Pulmonary artery endothelial cell (primary cell): ENCODE data around the gene SNTG2. TPM values are rescaled to one million over a fixed set of nuclear protein-coding genes. Genes with fewer than 3 reads are reported as not detected.

Experiments used
- DNase-seq: peaks from one replicate; pipeline ENCODE4 v3.0.0-alpha.2; 2011; ENCODE audit warnings: low read depth, low spot score
- total RNA-seq: library from RNA; depleted of rRNA; stranded (reverse); fragments of >200 nt; gene quantifications from 2 replicates; pipeline ENCODE4 v1.2.3, GENCODE V29; 2014

Gene SNTG2
- total RNA-seq, 1 donor from 2014 or later: not detected

DNA sequence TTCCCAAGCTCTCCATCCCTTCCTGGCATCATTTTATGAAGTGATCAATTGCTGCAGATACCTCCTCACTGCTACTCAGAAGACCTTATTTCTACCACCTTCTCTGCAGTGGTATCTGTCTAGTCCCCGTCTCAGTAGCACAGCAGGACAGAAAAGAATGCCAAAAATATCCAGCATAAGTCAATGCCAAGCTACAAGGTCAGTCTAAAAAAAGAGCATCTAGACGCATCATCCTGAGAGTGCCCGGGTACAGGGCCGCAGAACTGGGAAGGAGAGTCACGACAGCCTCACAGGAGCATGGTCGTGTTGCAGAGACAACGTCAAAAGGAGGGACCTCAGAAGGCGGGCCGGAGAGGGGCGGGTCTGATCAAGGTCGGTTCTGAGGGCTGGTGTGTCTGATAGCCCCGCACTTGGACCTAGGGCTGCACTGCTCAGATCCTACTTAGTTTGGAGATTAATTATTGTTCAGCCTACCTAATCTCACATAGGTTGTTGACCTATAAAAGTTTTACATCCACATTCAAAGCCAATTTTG is 24.3 kb upstream of the SNTG2 start:
- no peak for DNase-seq

DNA sequence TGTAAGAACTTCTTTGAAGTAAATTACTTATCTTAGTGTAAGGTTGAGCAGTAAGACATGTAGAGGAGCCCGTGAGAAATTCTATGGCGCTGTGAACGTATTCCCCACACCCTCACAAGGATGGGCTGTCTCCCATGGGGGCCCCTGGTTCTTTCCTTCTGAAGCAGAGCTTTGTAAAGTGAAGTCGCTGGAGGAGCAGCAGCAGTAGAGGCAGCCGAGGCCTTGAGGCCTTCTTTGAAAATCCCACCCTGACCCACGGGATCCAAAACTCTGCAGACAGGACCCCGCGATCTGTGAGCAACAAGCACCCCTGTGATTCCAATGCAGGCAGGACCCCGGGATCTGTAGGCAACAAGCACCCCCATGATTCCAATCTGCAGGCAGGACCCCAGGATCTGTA is 23.8 kb upstream of the SNTG2 start:
- DNase-seq: no peak

DNA sequence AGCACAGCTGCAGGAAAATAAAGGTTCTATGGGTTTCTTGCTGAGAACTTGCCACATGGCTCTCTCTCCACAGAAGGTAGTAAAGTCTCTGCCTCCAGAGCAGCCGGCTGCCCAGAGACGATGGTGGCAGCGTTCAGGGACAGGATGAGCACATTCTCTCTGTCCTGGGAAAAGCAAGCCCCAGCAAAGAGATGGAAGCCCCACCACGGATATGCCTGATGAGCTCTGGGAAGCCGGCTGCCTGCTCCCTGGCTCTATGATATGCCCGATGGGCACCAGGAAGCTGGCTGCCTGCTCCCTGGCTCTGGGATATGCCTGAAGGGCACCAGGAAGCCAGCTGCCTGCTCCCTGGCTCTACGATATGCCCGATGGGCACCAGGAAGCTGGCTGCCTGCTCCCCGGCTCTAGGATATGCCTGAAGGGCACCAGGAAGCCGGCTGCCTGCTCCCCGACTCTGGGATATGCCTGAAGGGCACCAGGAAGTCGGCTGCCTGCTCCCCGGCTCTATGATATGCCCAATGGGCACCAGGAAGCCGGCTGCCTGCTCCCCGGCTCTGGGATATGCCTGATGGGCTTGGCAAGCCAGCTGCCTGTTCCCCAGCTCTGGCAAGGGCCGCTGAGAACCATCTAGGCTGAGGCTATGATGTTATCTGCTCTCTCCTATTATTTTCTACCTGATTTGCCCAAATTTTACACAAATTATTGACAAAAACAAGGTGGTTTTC is 21.5 kb upstream of the SNTG2 start:
- DNase-seq: no peak

DNA sequence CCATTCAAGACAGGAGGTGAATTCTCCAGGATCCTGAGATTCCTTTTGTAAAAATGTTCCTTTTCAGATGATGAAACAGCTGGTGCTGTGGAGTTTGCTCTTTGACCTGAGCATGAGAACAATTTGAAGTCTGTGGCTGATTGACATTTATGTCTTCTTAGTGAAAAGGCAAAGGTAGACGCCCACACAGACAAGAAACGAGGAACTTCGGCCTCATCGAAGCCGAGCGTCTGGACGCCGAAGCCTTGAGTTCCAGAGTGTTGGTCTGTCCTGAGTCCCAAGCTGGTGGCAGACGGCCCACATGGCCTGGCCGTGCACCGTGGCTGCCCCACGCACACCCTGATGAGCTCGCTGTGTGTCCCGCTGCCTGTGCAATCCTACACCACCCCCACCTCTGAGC is 20.7 kb upstream of the SNTG2 start:
- no peak for DNase-seq

DNA sequence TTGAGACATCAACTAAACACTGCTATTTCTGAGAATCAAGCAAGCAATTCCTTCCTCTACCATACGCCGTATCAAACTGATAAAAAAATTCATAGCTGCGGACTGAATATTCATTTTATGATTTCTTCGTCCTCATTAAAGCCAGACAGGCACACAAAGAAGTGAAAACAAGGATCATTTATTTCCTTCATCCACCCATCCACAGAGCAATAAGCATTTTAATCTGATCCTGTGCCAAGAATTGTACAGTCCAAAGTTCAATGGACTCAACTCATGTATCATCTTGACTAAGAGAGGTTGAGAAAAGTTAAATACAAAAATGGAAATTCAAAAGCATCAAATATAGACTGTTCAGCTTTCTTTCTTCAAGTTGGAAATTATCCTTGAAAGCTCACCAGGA is 19.7 kb upstream of the SNTG2 start:
- DNase-seq: no peak

DNA sequence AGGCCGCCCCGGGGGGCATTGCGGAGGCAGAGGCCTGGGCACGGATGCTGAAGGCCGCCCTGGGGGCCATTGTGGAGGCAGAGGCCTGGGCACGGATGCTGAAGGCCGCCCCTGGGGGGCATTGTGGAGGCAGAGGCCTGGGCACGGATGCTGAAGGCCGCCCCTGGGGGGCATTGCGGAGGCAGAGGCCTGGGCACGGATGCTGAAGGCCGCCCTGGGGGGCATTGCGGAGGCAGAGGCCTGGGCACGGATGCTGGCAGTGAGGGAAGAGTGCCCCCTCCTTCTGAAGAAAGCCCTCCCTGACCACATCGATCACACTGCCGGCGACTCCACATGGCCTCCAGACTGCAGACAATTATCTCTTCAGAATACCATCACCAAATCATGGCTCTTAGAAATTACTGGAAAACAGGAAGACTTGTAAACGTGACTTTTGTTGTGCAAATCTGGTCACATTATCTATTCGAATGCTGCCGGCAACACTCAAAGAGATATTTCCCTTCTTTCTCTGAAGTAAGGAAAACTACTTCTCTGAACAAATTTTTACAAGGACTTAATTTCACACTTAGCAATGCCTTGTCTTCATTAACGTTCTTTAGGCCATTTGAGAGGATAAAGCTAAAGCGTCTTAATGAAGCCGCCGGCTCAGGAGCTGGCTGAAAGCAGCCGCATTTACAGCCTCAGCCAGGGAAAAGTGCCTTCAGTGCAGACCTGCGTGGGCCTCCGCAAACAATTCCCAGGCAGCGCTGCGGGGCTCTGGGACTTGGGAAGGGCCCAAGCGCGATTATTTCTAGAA is 18.1 kb upstream of the SNTG2 start:
- DNase-seq: no peak

DNA sequence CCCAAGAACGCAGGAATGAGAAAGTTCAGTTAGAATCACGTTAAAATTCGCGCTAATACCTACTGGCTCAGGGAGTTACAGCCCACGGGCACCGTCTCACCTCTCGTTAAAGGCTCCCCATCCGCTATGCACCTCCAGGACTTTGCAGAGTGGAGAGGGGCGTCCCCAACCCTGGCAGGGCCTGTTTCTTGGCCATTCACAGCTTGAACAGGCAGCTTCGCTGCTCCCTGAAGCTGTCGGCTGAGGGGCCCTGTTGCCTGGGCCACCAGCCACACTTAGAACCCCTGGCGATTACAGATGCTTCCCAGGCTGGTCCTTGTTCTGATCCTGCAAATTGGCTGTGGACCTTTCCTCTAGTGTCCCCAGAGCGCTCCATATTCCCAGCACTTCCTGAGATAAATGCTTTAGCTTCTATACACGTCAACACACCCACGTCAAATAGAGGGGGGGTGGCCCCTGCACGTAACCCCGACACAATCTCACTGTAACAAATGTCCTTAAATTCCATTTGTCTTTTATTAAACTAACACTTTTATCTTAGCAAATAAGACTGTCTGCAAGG is 16.8 kb upstream of the SNTG2 start:
- no peak for DNase-seq

DNA sequence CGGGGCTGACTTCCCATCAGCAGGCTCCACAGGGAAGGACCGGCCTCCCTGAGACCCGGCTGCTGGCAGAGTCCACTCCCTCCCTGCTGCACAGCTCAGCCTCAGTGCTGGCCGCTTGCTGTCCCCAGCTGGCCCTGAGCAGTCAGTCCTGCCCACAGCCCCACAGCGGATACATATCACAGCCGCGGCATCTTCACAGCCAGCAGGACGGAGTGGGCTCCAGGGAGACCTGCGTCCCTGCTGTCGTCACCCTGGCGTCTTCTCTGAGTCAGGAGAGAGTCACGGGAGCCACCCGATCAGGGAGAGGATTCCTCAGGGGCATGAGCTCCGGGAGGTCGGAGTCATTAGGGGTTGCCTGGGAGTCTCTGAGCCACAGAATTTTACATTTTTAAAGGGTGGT is 13.1 kb upstream of the SNTG2 start:
- DNase-seq: no peak

DNA sequence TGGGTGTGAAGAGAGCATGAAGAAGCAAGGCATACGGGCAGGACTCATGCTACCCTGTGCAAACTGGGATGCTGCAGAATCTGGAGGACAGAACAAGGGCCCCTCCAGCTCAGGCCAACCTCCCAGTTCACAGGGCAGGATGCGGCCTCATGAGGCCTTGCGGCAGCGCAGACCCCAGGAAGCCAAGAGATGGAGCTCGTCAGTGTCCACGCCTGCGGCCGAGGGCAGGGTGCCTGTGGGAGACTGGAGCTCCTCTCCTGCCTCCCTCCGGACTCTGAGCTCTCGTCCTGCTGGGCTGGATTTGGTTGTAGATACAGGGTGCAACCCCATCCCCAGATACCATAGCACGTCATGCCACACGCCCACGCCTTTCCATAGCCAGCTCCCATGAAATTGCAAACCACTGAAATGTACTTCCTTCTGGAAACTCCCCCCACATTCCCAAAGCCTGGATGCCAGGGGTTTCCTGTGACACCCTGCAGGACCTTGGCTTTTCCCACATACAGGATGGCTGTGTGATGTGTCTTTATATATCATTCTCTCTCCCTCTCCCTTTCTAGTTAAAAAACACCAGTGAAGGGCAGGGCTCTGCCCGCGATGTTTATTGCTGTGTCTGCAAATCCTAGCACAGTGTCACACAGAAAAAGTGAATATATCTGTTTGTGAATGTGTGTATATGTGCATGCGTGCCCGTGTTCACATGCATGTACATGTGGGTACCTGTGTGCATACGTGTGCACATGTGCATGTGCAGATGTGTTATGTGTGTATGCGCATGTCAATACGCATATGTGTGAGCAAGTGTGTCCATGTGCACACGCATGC is 12.3 kb upstream of the SNTG2 start:
- no peak for DNase-seq

DNA sequence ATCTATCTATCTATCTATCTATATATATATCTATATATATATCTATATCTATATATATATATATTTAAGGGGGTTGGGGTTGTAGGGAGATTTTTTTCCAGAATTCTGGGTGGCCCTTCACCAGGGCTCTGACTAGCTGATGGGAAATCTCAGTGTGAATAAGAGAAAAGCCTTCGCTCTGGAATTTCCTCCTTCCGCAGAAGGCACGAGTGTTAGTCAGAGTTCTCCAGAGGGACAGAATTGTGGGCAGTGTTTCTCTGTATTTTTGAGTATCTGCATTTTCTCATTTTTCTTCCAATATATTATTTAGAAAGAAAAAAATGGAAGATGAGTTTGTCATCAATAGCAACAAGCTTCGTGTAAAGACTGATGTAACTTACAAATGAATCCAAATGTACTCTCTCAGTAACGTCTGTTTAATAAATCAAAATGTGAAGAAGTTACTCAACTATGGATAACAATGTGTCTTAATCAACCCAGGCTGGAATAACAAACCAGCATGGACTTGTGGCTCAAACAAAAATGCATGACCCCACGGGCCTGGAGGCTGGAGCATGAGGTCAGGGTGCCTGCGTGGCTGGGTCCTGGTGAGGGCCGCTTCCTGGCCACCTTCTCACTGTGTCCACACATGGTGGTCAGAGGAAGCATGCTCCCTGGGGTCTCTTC is 10.6 kb upstream of the SNTG2 start:
- no peak for DNase-seq

DNA sequence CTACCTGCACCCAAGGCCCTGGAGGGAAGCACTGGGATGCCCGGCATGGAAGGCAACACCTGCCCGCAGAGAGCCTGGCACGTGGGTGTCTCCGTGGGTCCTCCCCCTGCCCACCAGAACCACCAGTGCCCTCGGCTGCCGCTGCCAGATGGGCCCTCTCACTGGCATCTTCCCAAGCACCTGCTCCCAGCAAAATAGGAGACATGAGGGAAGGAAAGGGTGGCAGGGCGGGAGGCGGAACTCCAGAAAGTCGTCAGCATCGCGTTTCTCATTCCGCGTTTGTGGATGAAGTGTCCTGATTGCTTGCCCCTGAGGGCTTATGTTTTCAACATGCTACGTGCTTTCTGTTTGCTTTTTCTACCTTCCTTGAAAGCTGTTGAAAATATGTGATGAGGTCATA is 8.8 kb upstream of the SNTG2 start:
- no peak for DNase-seq

DNA sequence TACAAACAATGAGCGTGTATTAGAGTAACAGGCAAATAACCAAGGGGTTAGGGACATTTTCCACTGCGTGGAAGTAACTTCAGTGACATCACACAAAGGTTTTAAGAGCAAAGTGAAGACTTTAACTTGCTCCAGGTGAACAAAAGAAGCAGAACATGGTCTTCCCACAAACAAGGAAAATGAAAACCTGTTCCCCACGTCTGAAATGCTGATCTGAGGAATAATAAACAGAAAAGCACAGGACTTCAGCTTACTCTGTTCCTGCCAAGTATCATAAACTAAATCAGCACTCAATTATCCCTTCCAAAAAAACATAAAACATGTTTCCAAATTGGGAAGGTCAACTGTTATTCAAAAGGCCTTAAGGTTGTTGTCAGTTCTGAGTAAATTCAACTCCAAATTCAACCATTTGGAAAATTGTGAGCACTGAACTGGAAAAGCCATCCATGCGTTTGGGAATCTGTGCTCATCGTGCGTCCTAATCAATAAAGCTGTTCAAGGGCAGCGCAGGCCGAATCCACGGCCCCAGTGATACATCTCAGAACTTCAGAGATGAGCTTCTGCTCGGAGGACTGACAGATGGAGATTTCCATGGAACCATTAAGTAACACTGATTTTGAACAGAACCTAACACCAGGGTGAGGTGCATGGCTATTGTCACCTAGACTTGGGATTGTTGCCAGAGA is 7.7 kb upstream of the SNTG2 start:
- no peak for DNase-seq

DNA sequence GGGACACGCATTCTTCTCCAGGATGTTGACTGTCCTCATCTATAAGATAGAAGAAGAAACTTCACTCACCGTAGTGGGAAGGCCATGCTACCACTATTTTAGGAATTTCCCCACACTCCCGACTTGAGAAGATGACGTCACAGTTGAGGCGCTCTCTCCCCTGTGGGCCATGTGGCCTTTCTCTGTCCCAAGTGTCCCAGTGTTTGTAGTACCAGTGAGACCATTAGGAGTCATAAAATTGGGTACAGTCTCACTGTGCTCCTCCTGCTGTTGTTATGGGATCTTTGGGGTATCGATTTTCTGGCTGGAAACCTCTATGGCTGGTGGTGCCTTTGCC is 7.2 kb upstream of the SNTG2 start:
- no peak for DNase-seq

DNA sequence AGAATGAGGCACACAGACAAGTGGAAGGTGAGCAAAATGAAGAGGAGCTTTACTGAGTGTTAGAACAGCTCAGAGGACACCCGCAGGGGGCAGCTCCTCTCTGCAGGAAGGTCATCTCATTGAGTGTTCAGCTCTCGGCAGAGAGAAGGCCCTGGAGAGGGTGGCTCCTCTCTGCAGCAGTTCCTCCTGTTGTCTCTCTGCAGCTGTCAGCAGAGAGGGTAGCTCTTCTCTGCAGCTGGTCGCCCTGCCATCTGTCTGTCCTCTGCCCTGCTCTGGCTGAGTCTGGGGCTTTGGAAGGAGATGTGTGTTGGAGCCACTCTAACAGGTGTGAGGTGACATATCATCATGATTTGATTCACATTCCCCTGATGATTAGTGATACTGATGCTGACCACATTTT is 6.8 kb upstream of the SNTG2 start:
- no peak for DNase-seq

DNA sequence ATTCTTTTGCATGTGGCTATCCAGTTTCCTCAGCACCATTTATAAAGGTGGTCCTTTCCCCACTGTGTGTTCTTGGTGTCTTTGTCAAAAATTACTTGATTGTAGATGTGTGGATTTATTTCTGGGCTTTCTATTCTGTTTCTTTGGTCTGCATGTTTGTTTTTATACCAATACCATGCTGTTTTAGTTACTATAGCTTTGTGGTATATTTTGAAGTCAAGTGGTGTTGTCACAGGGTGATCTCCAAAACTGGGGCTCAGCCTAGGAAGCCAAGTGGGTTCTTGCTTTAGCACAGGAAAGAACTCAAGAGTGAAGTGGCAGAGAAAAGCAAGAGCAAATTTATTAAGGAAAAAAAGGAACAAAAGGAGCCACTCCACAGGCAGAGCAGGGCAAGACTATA is 6.0 kb upstream of the SNTG2 start:
- DNase-seq: no peak

DNA sequence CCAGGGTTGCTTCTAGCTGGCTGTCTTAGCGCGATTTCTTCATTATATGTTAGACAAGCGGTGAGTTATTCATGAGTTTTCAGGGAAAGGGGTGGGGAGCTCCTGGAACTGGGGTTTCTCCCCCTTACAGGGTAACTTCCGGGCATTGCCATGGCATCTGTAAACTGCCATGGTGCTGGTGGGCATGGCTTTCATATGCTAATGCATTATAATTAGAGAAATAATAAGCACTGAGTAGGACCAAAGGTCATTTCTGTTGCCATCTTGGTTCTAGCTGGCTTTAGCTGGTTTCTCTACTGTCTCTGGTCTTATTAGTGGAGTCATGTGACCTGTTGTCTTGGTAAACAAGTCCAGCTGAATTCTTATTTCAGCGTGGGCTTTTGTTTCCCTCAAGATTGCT is 5.5 kb upstream of the SNTG2 start:
- no peak for DNase-seq

DNA sequence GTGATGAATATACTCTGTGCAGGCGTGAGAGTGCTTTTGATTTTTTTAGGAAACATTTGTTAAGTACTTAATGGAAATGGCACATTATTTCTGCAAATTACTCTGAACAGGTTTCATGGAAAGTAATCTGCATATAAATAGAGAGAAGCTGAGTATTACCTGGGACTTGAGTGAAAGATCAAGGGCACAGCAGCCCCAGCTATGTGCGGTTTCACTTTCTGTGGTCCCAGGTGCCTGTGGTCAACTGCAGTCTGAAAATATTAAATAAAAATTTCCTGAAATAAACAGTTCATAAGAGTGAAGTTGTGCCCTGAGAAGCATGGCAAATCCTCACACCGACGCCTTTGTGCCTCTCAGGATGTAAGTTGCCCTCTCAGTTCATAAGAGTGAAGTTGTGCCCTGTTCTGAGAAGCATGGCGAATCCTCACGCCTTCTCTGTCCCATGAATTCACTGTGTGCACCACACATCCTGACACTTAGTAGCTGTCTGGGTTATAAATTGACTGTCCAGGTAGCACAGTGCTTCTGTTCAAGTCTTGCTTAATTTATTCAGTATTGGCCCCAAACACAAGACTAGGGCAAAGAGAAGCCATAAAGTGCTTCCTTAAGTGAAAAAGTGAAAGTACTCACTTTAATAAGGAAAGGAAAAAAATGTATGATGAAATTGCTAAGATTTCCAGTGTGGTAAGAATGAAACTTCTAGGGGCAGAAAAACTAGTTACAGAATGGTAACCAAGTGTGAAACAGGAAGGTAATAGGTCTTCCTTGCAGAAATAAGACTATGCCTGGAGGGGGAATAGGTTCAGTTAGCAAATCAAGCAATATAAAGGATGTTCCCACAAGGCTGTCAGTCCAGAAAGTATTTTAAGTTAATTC is 4.3 kb upstream of the SNTG2 start:
- DNase-seq: no peak

DNA sequence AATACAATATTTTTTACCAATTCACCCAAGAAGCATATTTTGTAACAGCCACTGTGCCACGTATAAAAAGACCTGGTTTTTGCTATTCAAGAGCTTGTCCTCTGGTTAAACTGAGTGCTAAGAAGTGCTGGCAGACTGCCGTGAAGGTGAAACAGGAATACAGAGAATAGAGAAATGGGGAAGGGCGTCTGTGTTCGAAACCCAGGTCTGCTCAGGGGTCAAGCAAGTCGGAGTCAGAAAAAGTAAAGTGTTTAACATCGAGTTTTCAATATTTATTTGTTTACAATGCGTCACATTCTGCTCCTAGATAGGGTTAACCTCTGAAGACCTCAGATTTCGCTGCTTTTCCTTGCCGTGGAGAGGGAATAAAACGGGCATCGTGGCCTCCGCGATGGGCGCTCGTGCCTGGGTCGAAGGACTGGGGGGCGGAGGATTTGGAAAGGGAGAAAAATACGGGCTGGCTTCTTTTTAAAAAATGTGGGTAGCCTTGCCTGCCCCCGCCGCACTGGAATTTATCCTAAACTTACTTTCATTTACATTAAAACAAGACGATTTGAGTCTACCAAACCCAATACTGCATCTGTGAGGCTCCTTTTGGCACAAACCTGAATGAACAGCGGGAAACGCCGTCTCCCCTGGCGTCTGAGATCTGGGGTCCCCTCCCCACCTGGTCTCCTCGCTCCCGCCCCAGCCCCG is 1.1 kb upstream of the SNTG2 start:
- DNase-seq: no peak
